PC-3 (cell line): ENCODE measurements around the gene GALNT2. TPM values are rescaled to one million over a fixed set of nuclear protein-coding genes. Genes with fewer than 3 reads are reported as not detected.

Experiments
- ATAC-seq: fragments of 200-7000 bp; cut with Tn5 transposase; 2 replicates; pipeline ENCODE4 v1.9.1; 2020; ENCODE audit warnings: mild to moderate bottlenecking, moderate library complexity
- BruUV-seq: library from RNA; stranded (reverse); fragments of 400-500 nt; replicated peaks from 2 replicates; lab custom pipeline; 2021; lab: Mats Ljungman, UMichigan
- CTCF ChIA-PET: fragments of 300-600 bp; sonication (Branson Sonifier 250); formaldehyde crosslinking; loops from one replicate; lab custom pipeline; 2022; ENCODE audit warnings: antibody characterized with exemption; lab: Charles Lee
- POLR2A ChIA-PET: fragments of 300-600 bp; sonication (Branson Sonifier 250); formaldehyde crosslinking; loops from one replicate; lab custom pipeline; 2022; ENCODE audit warnings: antibody characterized with exemption; ENCODE audit not compliant: unreplicated experiment; lab: Charles Lee
- DNase-seq: peaks from one replicate; pipeline ENCODE4 v3.0.0-alpha.2; 2015
- H2AFZ ChIP-seq: fragments of 300-600 bp; sonication (generic); 2 replicates; pipeline ENCODE4 v1.6.0; 2016; ENCODE audit warnings: antibody characterized with exemption, low read length
- H3F3A ChIP-seq: fragments of 300-600 bp; sonication (generic); one replicate; pipeline ENCODE4 v1.6.0; 2017; ENCODE audit warnings: antibody characterized with exemption, low read length, control low read depth, mild to moderate bottlenecking; ENCODE audit not compliant: unreplicated experiment
- H3K27ac ChIP-seq: fragments of 300-600 bp; sonication (generic); 2 replicates; pipeline ENCODE4 v1.5.1; 2016; ENCODE audit warnings: mild to moderate bottlenecking, low read length
- H3K27me3 ChIP-seq: fragments of 300-600 bp; sonication (generic); 2 replicates; pipeline ENCODE4 v1.6.1; 2016; ENCODE audit warnings: low read length, mixed read lengths
- H3K36me3 ChIP-seq: fragments of 300-600 bp; sonication (generic); 2 replicates; pipeline ENCODE4 v1.6.1; 2016; ENCODE audit warnings: low read depth, mixed run types, low read length, mixed read lengths
- H3K4me1 ChIP-seq: fragments of 300-600 bp; sonication (generic); 2 replicates; pipeline ENCODE4 v1.5.1; 2016; ENCODE audit warnings: low read length; ENCODE audit not compliant: insufficient read depth
- H3K4me2 ChIP-seq: fragments of 300-600 bp; sonication (generic); 2 replicates; pipeline ENCODE4 v1.6.0; 2016; ENCODE audit warnings: low read length
- H3K4me3 ChIP-seq: fragments of 300-600 bp; sonication (generic); 2 replicates; pipeline ENCODE4 v1.5.1; 2016; ENCODE audit warnings: mild to moderate bottlenecking, low read length, mixed read lengths
- H3K79me2 ChIP-seq: fragments of 300-600 bp; sonication (generic); 2 replicates; pipeline ENCODE4 v1.6.1; 2017; ENCODE audit warnings: low read length, mixed read lengths
- H3K9ac ChIP-seq: fragments of 300-600 bp; sonication (generic); 2 replicates; pipeline ENCODE4 v1.6.0; 2016; ENCODE audit warnings: mild to moderate bottlenecking, low read length
- H3K9me2 ChIP-seq: fragments of 300-600 bp; sonication (generic); replicated peaks from 2 replicates; pipeline ENCODE4 v1.6.1; 2016; ENCODE audit warnings: mixed run types, low read length, mixed read lengths
- H3K9me3 ChIP-seq: fragments of 300-600 bp; sonication (generic); 2 replicates; pipeline ENCODE4 v1.6.1; 2016; ENCODE audit warnings: low read length, mixed read lengths
- H4K20me1 ChIP-seq: fragments of 300-600 bp; sonication (generic); 2 replicates; pipeline ENCODE4 v1.6.1; 2016; ENCODE audit warnings: low read length, mixed read lengths
- EZH2 ChIP-seq: fragments of 300-600 bp; sonication (generic); IDR thresholded peaks from one replicate; pipeline ENCODE4 v1.6.1; 2017; ENCODE audit warnings: antibody characterized with exemption, mild to moderate bottlenecking, low read length; ENCODE audit not compliant: unreplicated experiment
- EZH2phosphoT487 ChIP-seq: fragments of 300-600 bp; sonication (generic); IDR thresholded peaks from 2 replicates; pipeline ENCODE4 v1.6.1; 2018; ENCODE audit warnings: mild to moderate bottlenecking, antibody characterized with exemption, low read length, borderline replicate concordance
- intact Hi-C: fragments of 100-400 bp; cut with micrococcal nuclease; formaldehyde crosslinking; loops from 2 replicates; pipeline ENCODE4 v1.9.0; 2023
- total RNA-seq: library from RNA; depleted of rRNA; stranded (reverse); fragments of >200 nt; gene quantifications from 2 replicates; pipeline ENCODE4 v1.2.3, GENCODE V29; 2014
- TF ChIP-seq, protein P1 (sequence below): fragments of 300-600 bp; sonication (generic); conservative IDR thresholded peaks from 2 replicates; pipeline ENCODE4 v1.5.1; 2017; ENCODE audit warnings: antibody characterized with exemption, low read depth, mild to moderate bottlenecking, low read length

Gene GALNT2
- total RNA-seq, 1 experiment from 2014 or later: 182 TPM

DNA sequence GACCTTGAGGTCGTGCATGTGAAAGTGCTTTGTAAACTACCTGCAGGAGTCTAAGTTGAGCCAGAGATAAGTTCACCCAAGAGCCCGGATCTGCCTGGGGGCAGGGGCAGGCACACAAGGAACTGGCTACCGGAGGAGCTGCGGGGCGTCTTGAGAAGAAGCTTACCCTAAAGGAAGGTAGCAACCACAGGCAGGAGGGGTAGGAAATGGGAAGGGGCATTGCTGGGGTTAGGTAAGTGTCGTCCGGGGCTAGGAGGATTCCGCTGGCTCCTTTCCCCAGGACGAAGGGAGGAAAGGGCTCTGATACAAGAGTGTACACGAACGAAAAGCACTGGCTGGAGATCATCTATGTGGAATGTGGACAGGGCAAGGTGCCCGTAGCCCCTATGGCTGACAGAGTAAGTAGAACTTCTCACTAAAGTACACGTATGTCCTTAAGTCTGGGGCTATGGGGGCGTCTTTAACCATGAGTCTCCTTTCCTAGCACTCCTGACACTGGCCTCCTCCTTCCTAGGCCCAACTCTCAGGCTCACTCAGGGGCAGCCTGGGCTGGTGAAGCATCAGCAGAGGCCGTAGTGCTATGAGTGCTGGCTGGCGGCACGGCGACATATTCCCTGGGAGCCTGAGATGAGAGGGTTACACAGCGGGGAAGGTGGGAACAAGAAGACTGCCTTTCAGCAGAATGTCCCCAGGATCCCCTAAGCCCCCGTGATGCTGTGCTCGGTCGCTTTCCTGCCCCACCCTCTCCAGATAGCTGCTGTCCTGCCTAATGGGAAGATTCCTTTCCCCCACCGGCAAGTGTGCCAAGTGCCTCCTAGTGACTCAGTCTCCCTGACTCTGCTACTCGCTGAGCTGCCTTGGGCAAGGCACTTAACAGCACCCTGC, 9.1 kb upstream of the GALNT2 start:
- CTCF ChIA-PET: no interaction called here
- DNase-seq: no peak
- Histone ChIP-seq H3K9me3 (0 out of 2 replicates have a peak, but pooled peaks cover 5% of the 10 kb centered on the region), H3K4me3 (no peak overlapping the region), H3K79me2 (no peaks in the 10 kb centered on the region), H3K4me2 (no peak overlapping the region), H3K9ac (no peak overlapping the region), H3K9me2 (0 out of 2 replicates have a peak, but pooled peaks cover 3% of the 10 kb centered on the region), H3F3A (no peaks in the 10 kb centered on the region), H2AFZ (no peak overlapping the region), H3K27ac (no peak overlapping the region), H3K27me3 (no peaks in the 10 kb centered on the region), H4K20me1 (no peaks in the 10 kb centered on the region), H3K4me1 (no peaks in the 10 kb centered on the region), H3K36me3 (no peaks in the 10 kb centered on the region)
- BruUV-seq: no TSS peak
- TF ChIP-seq, protein P1, sequence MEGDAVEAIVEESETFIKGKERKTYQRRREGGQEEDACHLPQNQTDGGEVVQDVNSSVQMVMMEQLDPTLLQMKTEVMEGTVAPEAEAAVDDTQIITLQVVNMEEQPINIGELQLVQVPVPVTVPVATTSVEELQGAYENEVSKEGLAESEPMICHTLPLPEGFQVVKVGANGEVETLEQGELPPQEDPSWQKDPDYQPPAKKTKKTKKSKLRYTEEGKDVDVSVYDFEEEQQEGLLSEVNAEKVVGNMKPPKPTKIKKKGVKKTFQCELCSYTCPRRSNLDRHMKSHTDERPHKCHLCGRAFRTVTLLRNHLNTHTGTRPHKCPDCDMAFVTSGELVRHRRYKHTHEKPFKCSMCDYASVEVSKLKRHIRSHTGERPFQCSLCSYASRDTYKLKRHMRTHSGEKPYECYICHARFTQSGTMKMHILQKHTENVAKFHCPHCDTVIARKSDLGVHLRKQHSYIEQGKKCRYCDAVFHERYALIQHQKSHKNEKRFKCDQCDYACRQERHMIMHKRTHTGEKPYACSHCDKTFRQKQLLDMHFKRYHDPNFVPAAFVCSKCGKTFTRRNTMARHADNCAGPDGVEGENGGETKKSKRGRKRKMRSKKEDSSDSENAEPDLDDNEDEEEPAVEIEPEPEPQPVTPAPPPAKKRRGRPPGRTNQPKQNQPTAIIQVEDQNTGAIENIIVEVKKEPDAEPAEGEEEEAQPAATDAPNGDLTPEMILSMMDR: no peak
- TF ChIP-seq EZH2phosphoT487: no peak
- no peak for TF ChIP-seq EZH2
- intact Hi-C loops: no loop called here
- ATAC-seq: no peak
- POLR2A ChIA-PET: no interaction called here

- Histone ChIP-seq H2AFZ (no peak overlapping the region), H3K27ac (no peak overlapping the region), H3K4me1 (no peaks in the 10 kb centered on the region), H3K4me3 (no peak overlapping the region), H3K9me3 (0 out of 2 replicates have a peak, but pooled peaks cover 5% of the 10 kb centered on the region), H3K4me2 (no peak overlapping the region), H3K27me3 (no peaks in the 10 kb centered on the region), H3F3A (no peaks in the 10 kb centered on the region), H3K9ac (no peak overlapping the region), H3K36me3 (no peaks in the 10 kb centered on the region), H4K20me1 (no peaks in the 10 kb centered on the region), H3K9me2 (no peaks in the 10 kb centered on the region), H3K79me2 (no peaks in the 10 kb centered on the region)
- ChIA-PET POLR2A (no interaction called here), CTCF (no interaction called here)
- no TSS peak for BruUV-seq
- intact Hi-C loops: no loop called here
- DNase-seq: no peak
- TF ChIP-seq, protein P1: no peak
- TF ChIP-seq EZH2phosphoT487 (no peak), EZH2 (no peak)
- ATAC-seq: no peak
These were observed 8.4 kb upstream of the GALNT2 start for GRCh38 chr1:230058626-230059025.

DNA sequence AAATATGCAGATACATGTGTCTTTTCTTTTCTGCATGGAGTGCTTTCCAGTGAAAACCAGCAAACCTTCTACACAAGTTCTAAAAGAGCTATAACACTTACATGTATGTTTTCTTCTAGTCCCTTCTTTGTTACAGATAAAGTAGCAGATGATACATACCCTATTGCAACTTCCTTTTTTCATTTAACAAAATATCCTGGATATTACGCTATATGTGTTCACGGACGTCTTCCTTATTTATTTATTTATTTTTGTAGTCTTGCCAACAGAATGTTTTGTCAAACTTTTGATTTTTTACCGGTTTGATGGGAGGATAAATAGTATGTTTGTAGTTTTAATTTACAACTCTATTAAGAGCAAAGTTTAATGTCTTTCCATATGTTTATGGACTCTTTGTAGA, 5.2 kb upstream of the GALNT2 start:
- Histone ChIP-seq H3K9ac (no peak overlapping the region), H3K27ac (no peak overlapping the region), H3K36me3 (no peaks in the 10 kb centered on the region), H4K20me1 (no peaks in the 10 kb centered on the region), H3K79me2 (no peaks in the 10 kb centered on the region), H3K4me2 (no peak overlapping the region), H3K9me2 (no peaks in the 10 kb centered on the region), H3K4me1 (peaks cover 6% of the 10 kb centered on the region), H2AFZ (no peak overlapping the region), H3K9me3 (0 out of 2 replicates have a peak, but pooled peaks cover 5% of the 10 kb centered on the region), H3K4me3 (no peak overlapping the region), H3K27me3 (no peaks in the 10 kb centered on the region), H3F3A (no peaks in the 10 kb centered on the region)
- BruUV-seq: no TSS peak
- DNase-seq: no peak
- ATAC-seq: no peak
- TF ChIP-seq, protein P1: no peak
- TF ChIP-seq EZH2phosphoT487: no peak
- TF ChIP-seq EZH2: no peak
- intact Hi-C loops: no loop called here
- CTCF ChIA-PET: no interaction called here
- POLR2A ChIA-PET: no interaction called here
